Natural killer cell (primary cell): ENCODE measurements around the gene DCDC2. TPM values are rescaled to one million over a fixed set of nuclear protein-coding genes. Genes with fewer than 3 reads are reported as not detected.

Experiments used
- ATAC-seq, 3 donors: fragments of 150-1000 bp in 2 of 3; fragments of 200-7000 bp in 1 of 3; cut with Tn5 transposase; 1 replicate in 1 of 3; 2 replicates in 2 of 3; pipeline ENCODE4 v1.10.0; 2021; ENCODE audit warnings: mild to moderate bottlenecking in 2 of 3, moderate library complexity in 2 of 3
- DNase-seq, 2 donors: peaks; one replicate each; pipeline versions ENCODE4 v3.0.0 to v3.0.0-alpha.2; 2013 to 2021; ENCODE audit warnings: mixed read lengths in 1 of 2
- H3K27ac ChIP-seq: one replicate; pipeline ENCODE4 v1.5.1; 2013; ENCODE audit warnings: mild to moderate bottlenecking, low read length
- H3K27me3 ChIP-seq: one replicate; pipeline ENCODE4 v1.6.1; 2013; ENCODE audit warnings: low read length; ENCODE audit not compliant: control insufficient read depth, insufficient read depth
- H3K36me3 ChIP-seq: one replicate; pipeline ENCODE4 v1.6.1; 2013; ENCODE audit warnings: low read length; ENCODE audit not compliant: control insufficient read depth, insufficient read depth
- H3K4me1 ChIP-seq: one replicate; pipeline ENCODE4 v1.6.1; 2013; ENCODE audit warnings: low read length; ENCODE audit not compliant: control insufficient read depth, insufficient read depth
- H3K4me3 ChIP-seq: one replicate; pipeline ENCODE4 v1.5.1; 2013; ENCODE audit warnings: low read length
- H3K9me3 ChIP-seq: one replicate; pipeline ENCODE4 v1.6.1; 2013; ENCODE audit warnings: low read length; ENCODE audit not compliant: control insufficient read depth, insufficient read depth
- H3K27ac Mint-ChIP-seq, 2 donors: one replicate each; pipeline ENCODE4 v1.8.0; 2022; ENCODE audit warnings: mild to moderate bottlenecking in 2 of 2, mixed read lengths in 2 of 2, moderate library complexity in 1 of 2
- H3K27me3 Mint-ChIP-seq, 2 donors: one replicate each; pipeline ENCODE4 v1.8.0; 2022; ENCODE audit warnings: low read depth in 2 of 2, mixed read lengths in 2 of 2
- H3K36me3 Mint-ChIP-seq: one replicate; pipeline ENCODE4 v1.8.0; 2022; ENCODE audit warnings: mixed read lengths
- H3K4me1 Mint-ChIP-seq, 2 donors: one replicate each; pipeline ENCODE4 v1.8.0; 2022; ENCODE audit warnings: mixed read lengths in 2 of 2
- H3K4me3 Mint-ChIP-seq: one replicate; pipeline ENCODE4 v1.8.0; 2022; ENCODE audit warnings: mild to moderate bottlenecking, moderate library complexity, mixed read lengths
- H3K9me3 Mint-ChIP-seq, 2 donors: one replicate each; pipeline ENCODE4 v1.8.0; 2022; ENCODE audit warnings: mixed read lengths in 2 of 2
- CTCF ChIP-seq: fragments of 200-600 bp; IDR thresholded peaks from one replicate; pipeline ENCODE4 v1.8.0; 2022; ENCODE audit warnings: antibody characterized with exemption
- WGBS: methylation state at CpG from one replicate; pipeline ENCODE4 v1.1.7; 2013; ENCODE audit warnings: missing lambda C conversion rate; ENCODE audit not compliant: insufficient coverage; 5-methylcytosine and 5-hydroxymethylcytosine counted together
- intact Hi-C: fragments of 100-400 bp; cut with micrococcal nuclease; formaldehyde crosslinking; loops from one replicate; pipeline ENCODE4 v1.14.2; 2022
- total RNA-seq, 4 donors: library from RNA; stranded (reverse); fragments of 120-200 nt in 1 of 4; gene quantifications; one replicate each; pipeline versions ENCODE4 v1.2.3 to v1.2.4, GENCODE V29; 2013 to 2022

The DCDC2 gene
- total RNA-seq, 3 donors from 2014 or later (not counting 1 experiment from before 2014, with no cell fraction given), result not detected

DNA sequence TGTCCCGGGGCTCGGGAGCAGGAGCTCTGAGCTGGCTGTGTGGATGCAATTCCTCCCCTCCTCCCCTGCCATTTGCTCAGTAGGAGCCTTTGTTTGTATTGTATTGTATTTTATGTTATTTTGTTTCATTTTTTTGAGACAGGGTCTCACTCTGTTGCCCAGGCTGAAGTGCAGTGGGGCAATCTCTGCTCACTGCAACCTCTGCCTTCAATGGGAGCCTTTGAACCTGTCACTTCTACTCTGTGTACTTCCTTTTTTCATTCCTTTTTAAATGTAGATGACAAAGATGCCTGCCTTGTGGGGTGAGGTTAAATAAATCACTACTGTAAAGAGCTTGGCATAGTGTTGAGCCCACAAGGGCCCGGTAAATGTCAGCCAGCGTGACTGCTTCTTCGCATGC is 70.6 kb downstream of the DCDC2 start:
- Mint-ChIP-seq H3K4me1 (peaks cover 0 to 9% of the 10 kb centered on the region in 2 donors), H3K36me3 (no peaks in the 10 kb centered on the region), H3K4me3 (no peak overlapping the region), H3K27ac (no peak overlapping the region), H3K9me3 (no peaks in the 10 kb centered on the region), H3K27me3 (peaks cover 0 to 9% of the 10 kb centered on the region in 2 donors)
- H3K4me3 ChIP-seq, result no peak overlapping the region
- H3K4me1 ChIP-seq, result no peaks in the 10 kb centered on the region
- H3K36me3 ChIP-seq, result no peaks in the 10 kb centered on the region
- H3K27me3 ChIP-seq, result no peaks in the 10 kb centered on the region
- WGBS, result 91% methylated on average over 5 of the region's 5 CpGs
- DNase-seq, result no peak
- intact Hi-C loops, result no loop called here
- H3K27ac ChIP-seq, result no peak overlapping the region
- no peaks in the 10 kb centered on the region for H3K9me3 ChIP-seq
- TF ChIP-seq CTCF, result no peak
- ATAC-seq, result no peak

DNA sequence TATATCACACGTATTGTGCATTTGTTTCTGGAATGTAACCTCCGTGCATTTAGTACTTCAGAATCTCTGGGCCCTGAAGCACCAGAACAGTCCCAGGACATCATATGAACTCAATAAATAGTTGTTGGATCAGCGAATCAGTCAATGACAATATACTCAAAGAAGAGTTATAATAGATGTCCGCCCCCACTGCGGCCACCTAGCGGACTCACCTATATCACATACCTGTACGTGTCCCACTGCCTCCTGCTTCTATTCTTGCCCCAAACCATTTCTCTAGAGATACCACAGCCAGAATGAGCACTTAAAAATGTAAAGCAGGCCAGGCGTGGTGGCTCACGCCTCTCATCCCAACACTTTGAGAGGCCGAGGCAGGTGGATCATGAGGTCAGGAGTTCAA is 73.9 kb downstream of the DCDC2 start:
- intact Hi-C loops, result no loop called here
- DNase-seq (no peak), ATAC-seq (no peak)
- 86% methylated on average over 10 of the region's 10 CpGs for WGBS
- Histone ChIP-seq H3K36me3 (no peaks in the 10 kb centered on the region), H3K27ac (no peak overlapping the region), H3K27me3 (peaks cover 5% of the 10 kb centered on the region), H3K4me1 (no peaks in the 10 kb centered on the region), H3K9me3 (no peaks in the 10 kb centered on the region), H3K4me3 (no peak overlapping the region)
- H3K27ac Mint-ChIP-seq, result no peak overlapping the region
- H3K27me3 Mint-ChIP-seq, result peaks cover 2 to 9% of the 10 kb centered on the region in 2 donors
- peaks cover 0 to 9% of the 10 kb centered on the region in 2 donors for H3K4me1 Mint-ChIP-seq
- no peaks in the 10 kb centered on the region for H3K9me3 Mint-ChIP-seq
- no peaks in the 10 kb centered on the region for H3K36me3 Mint-ChIP-seq
- no peak overlapping the region for H3K4me3 Mint-ChIP-seq
- TF ChIP-seq CTCF, result no peak

GRCh38 chr6:24283043-24283985 is 74.5 kb downstream of the DCDC2 start:
- no peak overlapping the region for H3K4me3 Mint-ChIP-seq
- DNase-seq (peak in 1 of 2 donors; percentile 57), ATAC-seq (peak in 2 of 3 donors; percentile 40 to 64)
- TF ChIP-seq CTCF, result no peak
- Histone ChIP-seq H3K36me3 (no peaks in the 10 kb centered on the region), H3K27ac (no peak overlapping the region), H3K4me3 (no peak overlapping the region), H3K4me1 (no peaks in the 10 kb centered on the region), H3K27me3 (peaks cover 5% of the 10 kb centered on the region), H3K9me3 (no peaks in the 10 kb centered on the region)
- H3K27me3 Mint-ChIP-seq, result peaks cover 2 to 9% of the 10 kb centered on the region in 2 donors
- peaks cover 0 to 9% of the 10 kb centered on the region in 2 donors for H3K4me1 Mint-ChIP-seq
- no peak overlapping the region for H3K27ac Mint-ChIP-seq
- no peaks in the 10 kb centered on the region for H3K9me3 Mint-ChIP-seq
- no peaks in the 10 kb centered on the region for H3K36me3 Mint-ChIP-seq
- intact Hi-C loops, result no loop called here
- WGBS, result 5% methylated on average over 10 of the region's 10 CpGs
